ENCODE results near the gene OPN4. TPM values are rescaled to one million over a fixed set of nuclear protein-coding genes. Genes with fewer than 3 reads are reported as not detected.

OPN4 gene
- total RNA-seq, 4 donors from 2014 or later, result 1.5 TPM; not detected in 3

DNA sequence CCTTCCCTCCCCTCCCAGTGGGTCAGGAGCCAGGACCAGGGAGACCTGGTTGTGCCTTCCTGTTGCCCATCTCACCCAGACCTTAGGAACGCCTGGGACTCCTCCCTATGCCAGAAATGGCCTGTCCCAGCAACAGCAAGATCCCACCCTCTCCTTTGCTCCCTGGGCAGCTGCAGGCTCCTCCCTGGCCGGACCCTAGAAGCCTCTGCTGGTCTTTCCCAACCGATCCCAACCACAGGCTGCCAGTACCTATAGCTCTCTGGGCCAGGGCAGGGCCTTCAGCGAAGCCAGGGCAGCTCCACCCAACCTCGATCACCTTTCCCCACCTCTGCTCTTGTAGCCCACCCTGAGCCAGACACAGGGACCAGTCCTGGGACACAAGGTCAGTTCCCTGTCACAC, 35.9 kb downstream of the OPN4 start:
- in situ Hi-C loops (cut with MboI; ENCODE audit: low pct_ligation_motif_present in 1 of 4, low pct_unique_long_range_greater_than_20kb in 1 of 4, low sequenced_read_pairs in 3 of 4), result loop anchor here in 1 of 4 donors (10.0 kb wide), 1 partner anchor 205 kb away; no protein-coding TSS in a partner anchor

DNA sequence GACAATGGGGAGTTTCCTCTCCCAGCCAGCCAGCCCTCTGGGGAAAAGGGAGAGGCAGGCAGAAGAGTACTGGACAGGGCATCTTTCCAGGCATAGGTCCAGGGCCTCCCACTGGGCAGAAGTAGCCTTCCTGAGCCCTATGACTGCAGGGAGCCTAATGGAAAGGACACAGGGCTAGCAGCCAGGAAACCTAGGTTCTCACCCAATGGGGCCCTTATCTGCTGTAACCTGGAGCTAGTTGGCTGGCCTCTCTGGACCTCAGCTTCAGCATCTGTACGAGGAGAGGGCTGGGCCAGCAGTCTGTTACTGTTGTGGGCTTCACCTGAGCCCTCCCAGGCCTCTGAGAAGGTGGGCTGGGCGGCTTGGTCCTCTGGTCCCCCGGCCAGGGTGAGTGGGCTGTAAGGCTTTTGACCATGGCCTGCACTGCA, 36.3 kb downstream of the OPN4 start:
- intact Hi-C loops (cut with DNase I; ENCODE audit: low total_unique reads), result loop anchor here (5.0 kb wide), 1 partner anchor 212 kb away; no protein-coding TSS in a partner anchor
- peaks cover 0 to 18% (median 5%) of the 10 kb centered on the region in 4 donors for H3K4me1 ChIP-seq
- no peaks in the 10 kb centered on the region for H3K36me3 ChIP-seq
- no peaks in the 10 kb centered on the region for H3K9me3 ChIP-seq
- TF ChIP-seq EP300 (IDR thresholded peaks at IDR 0.05; ENCODE audit: low read depth) (no peak), CTCF (IDR thresholded peaks at IDR 0.05) (no peak), POLR2A (IDR thresholded peaks at IDR 0.05) (no peak), POLR2AphosphoS5 (IDR thresholded peaks at IDR 0.05) (no peak)
- no peaks in the 10 kb centered on the region for H3K27me3 ChIP-seq
- no peak for DNase-seq
- H3K4me3 ChIP-seq, result no peak overlapping the region
- WGBS, 2 donors (ENCODE audit: low coverage in 1 of 2), result 84% methylated on average over 3 of the region's 3 CpGs; no CpG with 5 or more reads in 1 of the 2 donors
- peak overlapping the region in 1 of 4 donors; percentile 9 for H3K27ac ChIP-seq
- in situ Hi-C loops (cut with MboI; ENCODE audit: low pct_ligation_motif_present in 1 of 4, low pct_unique_long_range_greater_than_20kb in 1 of 4, low sequenced_read_pairs in 3 of 4), result loop anchor here in 1 of 4 donors (10.0 kb wide), 1 partner anchor 204 kb away; no protein-coding TSS in a partner anchor

More for the DNA sequence above, 35.9 kb downstream of the OPN4 start:
- Histone ChIP-seq H3K36me3 (no peaks in the 10 kb centered on the region), H3K9me3 (no peaks in the 10 kb centered on the region), H3K4me3 (no peak overlapping the region), H3K4me1 (peaks cover 0 to 18% (median 6%) of the 10 kb centered on the region in 4 donors), H3K27me3 (no peaks in the 10 kb centered on the region), H3K27ac (no peak overlapping the region)
- WGBS, 2 donors (ENCODE audit: low coverage in 1 of 2), result 83% methylated on average over 5 of the region's 5 CpGs; no CpG with 5 or more reads in 1 of the 2 donors
- DNase-seq, result no peak
- intact Hi-C loops (cut with DNase I; ENCODE audit: low total_unique reads), result loop anchor here (5.0 kb wide), 1 partner anchor 212 kb away; no protein-coding TSS in a partner anchor
- TF ChIP-seq POLR2AphosphoS5 (IDR thresholded peaks at IDR 0.05) (no peak), CTCF (IDR thresholded peaks at IDR 0.05) (no peak), POLR2A (IDR thresholded peaks at IDR 0.05) (no peak), EP300 (IDR thresholded peaks at IDR 0.05; ENCODE audit: low read depth) (no peak)

DNA sequence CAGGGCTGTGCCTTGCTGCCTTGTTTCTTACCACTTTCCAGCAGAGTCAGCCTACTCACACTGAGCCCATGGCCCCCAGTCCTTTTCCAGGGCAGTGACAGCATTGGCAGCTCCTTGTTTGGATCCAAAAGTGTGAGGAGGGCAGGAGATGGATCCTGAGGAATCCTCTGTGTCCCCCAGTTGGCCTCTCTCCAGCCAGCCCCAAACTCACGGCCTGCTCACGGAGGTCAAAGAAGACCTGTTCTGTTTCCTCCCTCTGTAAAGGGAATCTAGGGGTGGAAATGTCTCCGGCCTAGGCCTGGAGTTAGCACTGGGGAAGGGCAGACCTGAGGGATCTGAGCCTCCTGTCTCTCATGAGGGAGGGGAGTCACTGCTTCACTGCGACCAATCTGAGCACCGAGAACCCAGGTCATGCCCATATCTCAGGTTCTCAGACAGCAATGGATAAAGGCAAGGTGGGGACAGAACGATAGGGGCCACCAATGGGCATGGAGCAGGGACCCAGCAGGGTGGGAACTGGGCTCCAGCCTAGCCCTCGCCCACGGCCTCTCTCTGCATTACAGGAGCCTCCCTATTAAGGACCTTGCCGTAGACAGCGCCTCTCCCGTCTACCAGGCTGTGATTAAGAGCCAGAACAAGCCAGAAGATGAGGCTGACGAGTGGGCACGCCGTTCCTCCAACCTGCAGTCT, 37.1 kb downstream of the OPN4 start:
- in situ Hi-C loops (cut with MboI; ENCODE audit: low pct_ligation_motif_present in 1 of 4, low pct_unique_long_range_greater_than_20kb in 1 of 4, low sequenced_read_pairs in 3 of 4), result loop anchor here in 1 of 4 donors (10.0 kb wide), 1 partner anchor 203 kb away; no protein-coding TSS in a partner anchor
- 91% methylated on average over 14 of the region's 14 CpGs; no CpG with 5 or more reads in 1 of the 2 donors for WGBS, 2 donors (ENCODE audit: low coverage in 1 of 2)
- Histone ChIP-seq H3K4me3 (no peak overlapping the region), H3K27me3 (no peaks in the 10 kb centered on the region), H3K4me1 (peaks cover 0 to 18% (median 5%) of the 10 kb centered on the region in 4 donors), H3K36me3 (no peaks in the 10 kb centered on the region), H3K27ac (no peak overlapping the region), H3K9me3 (no peaks in the 10 kb centered on the region)
- TF ChIP-seq EP300 (IDR thresholded peaks at IDR 0.05; ENCODE audit: low read depth) (no peak), CTCF (IDR thresholded peaks at IDR 0.05) (no peak), POLR2AphosphoS5 (IDR thresholded peaks at IDR 0.05) (no peak), POLR2A (IDR thresholded peaks at IDR 0.05) (no peak)
- intact Hi-C loops (cut with DNase I; ENCODE audit: low total_unique reads), result loop anchor here (5.0 kb wide), 1 partner anchor 211 kb away; no protein-coding TSS in a partner anchor
- DNase-seq, result no peak

- H3K27me3 ChIP-seq, result no peaks in the 10 kb centered on the region
- intact Hi-C loops (cut with DNase I; ENCODE audit: low total_unique reads), result loop anchor here (5.0 kb wide), 1 partner anchor 210 kb away; no protein-coding TSS in a partner anchor
Measured at GRCh38 chr10:86692023-86692514, 37.7 kb downstream of the OPN4 start.

More at GRCh38 chr10:86692023-86692514, 37.7 kb downstream of the OPN4 start:
- Histone ChIP-seq H3K27ac (no peak overlapping the region), H3K4me3 (no peak overlapping the region), H3K9me3 (no peaks in the 10 kb centered on the region), H3K36me3 (no peaks in the 10 kb centered on the region), H3K4me1 (peaks cover 0 to 18% (median 4%) of the 10 kb centered on the region in 4 donors)
- no peak for DNase-seq
- in situ Hi-C loops (cut with MboI; ENCODE audit: low pct_ligation_motif_present in 1 of 4, low pct_unique_long_range_greater_than_20kb in 1 of 4, low sequenced_read_pairs in 3 of 4), result loop anchor here in 1 of 4 donors (10.0 kb wide), 1 partner anchor 203 kb away; no protein-coding TSS in a partner anchor
- TF ChIP-seq POLR2A (IDR thresholded peaks at IDR 0.05) (no peak), EP300 (IDR thresholded peaks at IDR 0.05; ENCODE audit: low read depth) (no peak), POLR2AphosphoS5 (IDR thresholded peaks at IDR 0.05) (no peak), CTCF (IDR thresholded peaks at IDR 0.05) (no peak)
- WGBS, 2 donors (ENCODE audit: low coverage in 1 of 2), result 88% methylated on average over 5 of the region's 8 CpGs; no CpG with 5 or more reads in 1 of the 2 donors

All from transverse colon (tissue), 4 donors.